Occipital lobe (tissue), 2 donors: ENCODE measurements around the gene CPED1. TPM values are rescaled to one million over a fixed set of nuclear protein-coding genes. Genes with fewer than 3 reads are reported as not detected.
"Not testable (repeated sequence)": the region's sequence is repeated elsewhere in the genome, so short reads cannot be mapped to it uniquely, and the experiment has no call there.

Source experiments
- DNase-seq: peaks from one replicate; lab custom pipeline; 2025; lab: John Stamatoyannopoulos, UW
- total RNA-seq: library from RNA; depleted of rRNA; stranded (reverse); fragments of >200 nt; gene quantifications from one replicate; pipeline ENCODE4 v1.2.3, GENCODE V29; 2014

The CPED1 gene
- total RNA-seq, 1 donor from 2014 or later = 3.9 TPM

- no peak for DNase-seq
These were observed 192.0 kb downstream of the CPED1 start for GRCh38 chr7:121180436-121181063.

GRCh38 chr7:121181357-121181756 lies 192.8 kb downstream of the CPED1 start:
- no peak for DNase-seq

- no peak for DNase-seq
These were observed 193.8 kb downstream of the CPED1 start for GRCh38 chr7:121182281-121182680.

DNA sequence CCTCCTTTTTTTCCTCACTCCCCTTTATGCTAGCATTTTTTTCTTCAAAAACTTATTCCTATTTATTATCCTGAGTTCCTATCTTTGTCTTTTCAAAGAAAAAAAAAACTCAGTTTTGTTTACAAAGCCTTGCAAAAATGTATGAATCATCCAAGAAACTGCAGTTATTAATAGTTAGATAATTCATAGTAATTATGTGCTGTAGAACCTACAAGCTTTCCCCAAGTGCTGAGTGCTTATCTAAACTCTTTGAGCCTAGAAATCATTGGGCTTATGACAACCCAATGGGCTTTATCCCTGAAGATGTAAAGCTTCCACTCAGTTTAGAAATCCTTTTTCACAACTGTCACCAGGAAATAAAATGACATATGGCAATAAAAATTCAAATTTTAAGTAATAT lies 194.4 kb downstream of the CPED1 start:
- no peak for DNase-seq

GRCh38 chr7:121183883-121184282 lies 195.4 kb downstream of the CPED1 start:
- DNase-seq = not testable (repeated sequence)

- no peak for DNase-seq
These were observed 198.2 kb downstream of the CPED1 start for GRCh38 chr7:121186746-121187145.

GRCh38 chr7:121187222-121187621 lies 198.7 kb downstream of the CPED1 start:
- DNase-seq = no peak

DNA sequence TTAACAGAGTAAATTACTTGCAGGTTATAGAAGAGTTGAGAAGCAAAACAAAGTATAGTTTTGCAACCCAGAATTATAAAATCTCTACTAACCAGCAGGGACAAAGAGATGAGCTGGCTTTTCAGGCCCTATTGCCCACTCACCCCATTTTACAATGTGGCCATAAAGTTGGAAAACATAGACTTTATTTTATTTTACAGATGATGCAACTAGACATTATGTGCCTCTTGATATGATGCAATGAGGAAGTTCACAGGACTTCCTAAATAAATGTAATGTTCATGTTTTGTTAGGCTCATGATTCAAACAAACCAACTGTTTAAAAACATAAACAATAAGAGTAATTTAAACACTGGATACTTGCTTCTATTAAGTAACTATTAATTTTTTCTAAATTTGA lies 199.2 kb downstream of the CPED1 start:
- DNase-seq = no peak

- DNase-seq = no peak
These were observed 204.3 kb downstream of the CPED1 start for GRCh38 chr7:121192834-121193233.

- no peak for DNase-seq
These were observed 206.5 kb downstream of the CPED1 start for GRCh38 chr7:121195010-121195409.

- no peak for DNase-seq
These were observed 207.4 kb downstream of the CPED1 start for GRCh38 chr7:121195874-121196273.

- DNase-seq = no peak
These were observed 207.8 kb downstream of the CPED1 start for GRCh38 chr7:121196286-121196685.

DNA sequence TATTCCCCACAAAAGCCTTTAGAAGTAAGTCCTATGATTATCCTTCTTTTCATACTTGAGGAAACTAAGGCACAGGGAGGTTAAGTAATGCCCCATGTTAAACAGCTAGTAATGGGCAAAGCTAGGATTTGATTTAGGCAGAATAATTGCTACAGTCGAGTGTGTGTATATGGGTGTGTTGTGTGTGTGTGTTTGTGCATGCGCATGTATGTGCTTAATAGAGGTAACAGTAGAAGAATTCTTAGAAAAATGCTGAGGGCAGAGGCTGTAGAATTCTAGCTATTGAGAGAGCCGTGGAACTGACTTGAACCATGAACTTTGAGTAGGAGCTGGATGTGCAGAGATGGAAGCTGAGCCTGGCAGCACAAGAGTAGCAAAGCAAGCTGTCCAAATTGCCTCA lies 208.9 kb downstream of the CPED1 start:
- no peak for DNase-seq

DNA sequence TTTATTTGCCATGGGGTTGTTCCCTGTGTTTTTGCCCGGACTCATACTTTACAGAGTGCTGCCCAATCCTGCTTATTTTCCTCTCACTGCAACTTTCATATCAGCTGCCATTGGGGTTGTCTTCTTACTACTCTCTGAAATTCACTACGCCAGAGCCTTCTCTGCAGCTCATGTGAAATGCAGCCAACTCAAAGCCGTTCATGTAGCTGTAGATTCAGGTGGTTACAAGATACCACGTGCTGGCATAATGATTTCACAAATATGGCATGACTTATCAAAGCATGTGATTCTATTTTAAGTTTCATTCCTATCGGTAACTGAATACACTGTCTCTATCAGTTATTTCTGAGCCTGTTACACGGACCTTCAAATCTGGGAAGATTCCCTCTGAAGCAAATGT lies 210.0 kb downstream of the CPED1 start:
- no peak for DNase-seq

- no peak for DNase-seq
These were observed 213.6 kb downstream of the CPED1 start for GRCh38 chr7:121202125-121202524.

DNA sequence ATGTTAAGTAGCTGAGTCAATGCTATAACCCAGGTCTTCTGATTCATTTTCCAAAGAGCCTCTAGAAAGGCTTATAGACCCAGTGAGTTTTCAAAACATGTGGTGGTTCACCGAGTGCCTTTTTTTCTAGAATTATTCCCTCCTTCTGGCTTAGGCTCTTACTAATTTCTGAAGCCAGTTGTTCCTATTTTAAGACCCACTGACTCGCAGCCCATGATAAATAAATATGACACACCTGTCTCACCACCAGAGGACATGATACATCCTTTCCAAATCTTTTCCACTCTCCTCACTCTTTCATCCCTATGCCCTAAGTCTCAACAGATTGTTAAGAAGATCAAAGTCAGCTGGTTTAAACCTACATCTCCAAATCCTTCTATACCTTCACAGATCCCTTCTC lies 214.3 kb downstream of the CPED1 start:
- no peak for DNase-seq

GRCh38 chr7:121204537-121204936 lies 216.0 kb downstream of the CPED1 start:
- DNase-seq = no peak

DNA sequence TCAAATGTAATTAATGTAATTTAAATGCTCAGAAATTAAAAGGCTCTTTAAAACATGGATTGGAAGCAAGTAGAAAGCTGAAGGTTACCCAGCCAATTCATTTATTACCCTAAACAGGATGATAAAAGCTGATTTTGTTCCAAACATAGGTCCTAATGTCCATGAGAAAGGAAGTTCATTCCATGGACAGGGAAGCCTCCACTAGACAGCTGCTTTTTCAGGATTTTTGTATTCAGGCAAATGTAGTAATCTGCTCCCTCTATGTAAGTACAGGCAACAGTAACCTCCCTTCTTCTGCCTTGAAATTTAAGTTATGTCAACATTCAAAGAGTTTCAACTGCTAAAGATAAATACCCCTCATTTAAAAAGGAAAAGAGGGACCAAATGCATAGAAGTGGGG lies 217.3 kb downstream of the CPED1 start:
- no peak for DNase-seq

DNA sequence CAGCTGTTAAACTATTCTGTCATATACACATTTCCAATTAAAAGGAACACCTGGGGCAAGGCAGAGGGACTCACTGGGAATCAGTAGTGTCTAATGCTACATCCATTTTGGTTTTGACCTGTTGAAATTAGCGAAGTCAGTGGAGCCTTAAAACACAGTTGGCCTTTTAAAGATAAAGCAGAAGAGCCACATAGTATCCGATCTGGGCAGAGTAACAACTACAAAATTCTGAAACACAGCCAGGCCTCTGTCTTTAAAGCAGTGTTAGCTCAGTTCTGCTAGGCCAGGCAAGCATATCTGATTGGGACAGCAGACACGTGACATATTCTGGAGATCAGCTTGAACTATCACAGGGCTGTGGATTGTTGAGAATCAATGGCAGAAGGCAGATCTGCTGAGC lies 222.7 kb downstream of the CPED1 start:
- DNase-seq = no peak

- no peak for DNase-seq
These were observed 223.5 kb downstream of the CPED1 start for GRCh38 chr7:121212036-121212435.

DNA sequence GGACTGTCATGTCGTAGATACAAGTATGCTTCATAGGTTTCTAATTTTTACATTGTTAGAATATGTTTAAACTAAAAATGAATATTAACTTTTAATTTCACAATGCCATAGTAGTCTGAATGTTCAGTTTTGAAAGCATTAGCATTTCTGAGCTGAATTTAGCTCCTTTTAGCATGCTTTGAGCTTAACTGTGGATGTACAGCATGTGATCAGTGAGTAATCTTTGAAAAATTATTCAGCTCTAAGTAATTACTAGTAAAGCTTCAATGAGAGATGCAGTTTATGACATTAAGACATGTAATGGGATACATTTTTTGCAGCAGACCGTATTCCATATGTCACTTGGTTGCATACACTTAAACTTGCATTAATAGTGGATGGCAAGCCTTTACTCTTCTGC lies 226.1 kb downstream of the CPED1 start:
- DNase-seq = no peak

- DNase-seq = no peak
These were observed 230.5 kb downstream of the CPED1 start for GRCh38 chr7:121219026-121219425.

DNA sequence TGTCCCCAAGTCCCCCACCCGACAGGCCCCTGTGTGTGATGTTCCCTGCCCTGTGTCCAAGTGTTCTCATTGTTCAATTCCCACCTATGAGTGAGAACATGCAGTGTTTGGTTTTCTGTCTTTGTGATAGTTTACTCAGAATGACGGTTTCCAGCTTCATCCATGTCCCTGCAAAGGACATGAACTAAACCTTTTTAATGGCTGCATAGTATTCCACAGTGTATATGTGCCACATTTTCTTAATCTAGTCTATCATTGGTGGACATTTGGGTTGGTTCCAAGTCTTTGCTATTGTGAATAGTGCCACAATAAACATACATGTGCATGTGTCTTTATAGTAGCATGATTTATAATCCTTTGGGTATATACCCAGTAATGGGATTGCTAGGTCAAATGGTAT lies 232.6 kb downstream of the CPED1 start:
- DNase-seq = not testable (repeated sequence)

GRCh38 chr7:121228779-121229178 lies 240.3 kb downstream of the CPED1 start:
- no peak for DNase-seq
